ENCODE data around the gene POLE4.

- TF ChIP-seq, protein P1, sequence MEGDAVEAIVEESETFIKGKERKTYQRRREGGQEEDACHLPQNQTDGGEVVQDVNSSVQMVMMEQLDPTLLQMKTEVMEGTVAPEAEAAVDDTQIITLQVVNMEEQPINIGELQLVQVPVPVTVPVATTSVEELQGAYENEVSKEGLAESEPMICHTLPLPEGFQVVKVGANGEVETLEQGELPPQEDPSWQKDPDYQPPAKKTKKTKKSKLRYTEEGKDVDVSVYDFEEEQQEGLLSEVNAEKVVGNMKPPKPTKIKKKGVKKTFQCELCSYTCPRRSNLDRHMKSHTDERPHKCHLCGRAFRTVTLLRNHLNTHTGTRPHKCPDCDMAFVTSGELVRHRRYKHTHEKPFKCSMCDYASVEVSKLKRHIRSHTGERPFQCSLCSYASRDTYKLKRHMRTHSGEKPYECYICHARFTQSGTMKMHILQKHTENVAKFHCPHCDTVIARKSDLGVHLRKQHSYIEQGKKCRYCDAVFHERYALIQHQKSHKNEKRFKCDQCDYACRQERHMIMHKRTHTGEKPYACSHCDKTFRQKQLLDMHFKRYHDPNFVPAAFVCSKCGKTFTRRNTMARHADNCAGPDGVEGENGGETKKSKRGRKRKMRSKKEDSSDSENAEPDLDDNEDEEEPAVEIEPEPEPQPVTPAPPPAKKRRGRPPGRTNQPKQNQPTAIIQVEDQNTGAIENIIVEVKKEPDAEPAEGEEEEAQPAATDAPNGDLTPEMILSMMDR (IDR thresholded peaks at IDR 0.05): no peak
- no peak for TF ChIP-seq POLR2A (IDR thresholded peaks at IDR 0.05)
These were observed 563 bp upstream of the POLE4 start for GRCh38 chr2:74957886-74958273.

All from testis (tissue), 2 donors.